ENCODE measurements around the gene CMSS1. TPM values are rescaled to one million over a fixed set of nuclear protein-coding genes. Genes with fewer than 3 reads are reported as not detected.

CMSS1 gene
- total RNA-seq, 1 experiment from 2014 or later, result 86.3 TPM

GRCh38 chr3:99934975-99935797, 117.5 kb downstream of the CMSS1 start:
- BruUV-seq (replicated peaks), result no TSS peak

GRCh38 chr3:99938270-99938911, 120.7 kb downstream of the CMSS1 start:
- no peaks in the 10 kb centered on the region for H3K27me3 ChIP-seq (ENCODE audit: control insufficient read depth, insufficient read depth, low read length)
- H3K4me3 ChIP-seq (ENCODE audit: low read depth in 2 of 2, low read length in 2 of 2), result no peak overlapping the region
- H3K4me1 ChIP-seq (ENCODE audit: control insufficient read depth, insufficient read depth, low read length), result no peaks in the 10 kb centered on the region; the same call in 1 of the 2 replicates
- ChIA-PET POLR2A (interaction anchor here (0.7 kb wide), 1 partner anchor 22 kb away, joined by 3 read pairs; no protein-coding TSS in a partner anchor), CTCF (no interaction called here)
- H3K36me3 ChIP-seq (ENCODE audit: control insufficient read depth, insufficient read depth, low read length), result no peaks in the 10 kb centered on the region
- TF ChIP-seq TCF7L2 (IDR thresholded peaks at IDR 0.05; ENCODE audit: low read depth, low read length), result no peak
- TF ChIP-seq CTCF (IDR thresholded peaks at IDR 0.05), result no peak
- no peak for TF ChIP-seq POLR2AphosphoS5 (IDR thresholded peaks at IDR 0.05; ENCODE audit: low read depth, low read length)
- TF ChIP-seq, protein P1, sequence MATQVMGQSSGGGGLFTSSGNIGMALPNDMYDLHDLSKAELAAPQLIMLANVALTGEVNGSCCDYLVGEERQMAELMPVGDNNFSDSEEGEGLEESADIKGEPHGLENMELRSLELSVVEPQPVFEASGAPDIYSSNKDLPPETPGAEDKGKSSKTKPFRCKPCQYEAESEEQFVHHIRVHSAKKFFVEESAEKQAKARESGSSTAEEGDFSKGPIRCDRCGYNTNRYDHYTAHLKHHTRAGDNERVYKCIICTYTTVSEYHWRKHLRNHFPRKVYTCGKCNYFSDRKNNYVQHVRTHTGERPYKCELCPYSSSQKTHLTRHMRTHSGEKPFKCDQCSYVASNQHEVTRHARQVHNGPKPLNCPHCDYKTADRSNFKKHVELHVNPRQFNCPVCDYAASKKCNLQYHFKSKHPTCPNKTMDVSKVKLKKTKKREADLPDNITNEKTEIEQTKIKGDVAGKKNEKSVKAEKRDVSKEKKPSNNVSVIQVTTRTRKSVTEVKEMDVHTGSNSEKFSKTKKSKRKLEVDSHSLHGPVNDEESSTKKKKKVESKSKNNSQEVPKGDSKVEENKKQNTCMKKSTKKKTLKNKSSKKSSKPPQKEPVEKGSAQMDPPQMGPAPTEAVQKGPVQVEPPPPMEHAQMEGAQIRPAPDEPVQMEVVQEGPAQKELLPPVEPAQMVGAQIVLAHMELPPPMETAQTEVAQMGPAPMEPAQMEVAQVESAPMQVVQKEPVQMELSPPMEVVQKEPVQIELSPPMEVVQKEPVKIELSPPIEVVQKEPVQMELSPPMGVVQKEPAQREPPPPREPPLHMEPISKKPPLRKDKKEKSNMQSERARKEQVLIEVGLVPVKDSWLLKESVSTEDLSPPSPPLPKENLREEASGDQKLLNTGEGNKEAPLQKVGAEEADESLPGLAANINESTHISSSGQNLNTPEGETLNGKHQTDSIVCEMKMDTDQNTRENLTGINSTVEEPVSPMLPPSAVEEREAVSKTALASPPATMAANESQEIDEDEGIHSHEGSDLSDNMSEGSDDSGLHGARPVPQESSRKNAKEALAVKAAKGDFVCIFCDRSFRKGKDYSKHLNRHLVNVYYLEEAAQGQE (IDR thresholded peaks at IDR 0.05; ENCODE audit: insufficient read depth in 1 of 2, low read depth in 2 of 2, low read length in 1 of 2), result no peak
- TF ChIP-seq SIN3A (IDR thresholded peaks at IDR 0.05; ENCODE audit: borderline replicate concordance, insufficient read depth, low read depth, low read length), result no peak
- intact Hi-C loops (cut with micrococcal nuclease; ENCODE audit: unreplicated experiment), result no loop called here
- H3K9me3 ChIP-seq (ENCODE audit: control insufficient read depth, insufficient read depth, low read depth, low read length), result no peaks in the 10 kb centered on the region
- ATAC-seq (no peak), DNase-seq (ENCODE audit: low read depth, low spot score) (no peak)
- H3K27ac ChIP-seq (ENCODE audit: low read length), result no peak overlapping the region
- BruUV-seq (replicated peaks), result no TSS peak
- in situ Hi-C loops (cut with HindIII; ENCODE audit: low pct_unique_long_range_greater_than_20kb, low sequenced_read_pairs), result no loop called here

More at GRCh38 chr3:99934975-99935797, 117.5 kb downstream of the CMSS1 start:
- POLR2A ChIA-PET, result no interaction called here
- DNase-seq (ENCODE audit: low read depth, low spot score), result no peak
- Histone ChIP-seq H3K36me3 (ENCODE audit: control insufficient read depth, insufficient read depth, low read length) (no peaks in the 10 kb centered on the region), H3K4me1 (ENCODE audit: control insufficient read depth, insufficient read depth, low read length) (no peaks in the 10 kb centered on the region; the same call in 1 of the 2 replicates), H3K27me3 (ENCODE audit: control insufficient read depth, insufficient read depth, low read length) (no peaks in the 10 kb centered on the region), H3K9me3 (ENCODE audit: control insufficient read depth, insufficient read depth, low read depth, low read length) (no peaks in the 10 kb centered on the region), H3K4me3 (ENCODE audit: low read depth in 2 of 2, low read length in 2 of 2) (no peak overlapping the region), H3K27ac (ENCODE audit: low read length) (peak overlapping the region; percentile 15; the same call in 1 of the 2 replicates)
- intact Hi-C loops (cut with micrococcal nuclease; ENCODE audit: unreplicated experiment), result no loop called here
- ATAC-seq, result no peak
- in situ Hi-C loops (cut with HindIII; ENCODE audit: low pct_unique_long_range_greater_than_20kb, low sequenced_read_pairs), result no loop called here
- TF ChIP-seq SIN3A (IDR thresholded peaks at IDR 0.05; ENCODE audit: borderline replicate concordance, insufficient read depth, low read depth, low read length) (no peak), POLR2AphosphoS5 (IDR thresholded peaks at IDR 0.05; ENCODE audit: low read depth, low read length) (no peak), TCF7L2 (IDR thresholded peaks at IDR 0.05; ENCODE audit: low read depth, low read length) (no peak), CTCF (IDR thresholded peaks at IDR 0.05) (no peak)
- TF ChIP-seq, protein P1 (IDR thresholded peaks at IDR 0.05; ENCODE audit: insufficient read depth in 1 of 2, low read depth in 2 of 2, low read length in 1 of 2), result no peak
- CTCF ChIA-PET, result no interaction called here
